SK-N-SH (cell line): ENCODE measurements around the gene ZBTB45. TPM values are rescaled to one million over a fixed set of nuclear protein-coding genes. Genes with fewer than 3 reads are reported as not detected.

Source experiments
- CTCF ChIA-PET: fragments of 300-600, 350-600 bp; formaldehyde crosslinking; extraction: SDS; loops from one replicate; lab custom pipeline; 2021; lab: Yijun Ruan, JAX
- POLR2A ChIA-PET: fragments of 350-600 bp; sonication (Branson Sonifier 250); formaldehyde crosslinking; extraction: SDS; loops from one replicate; lab custom pipeline; 2020; ENCODE audit warnings: antibody characterized with exemption, inconsistent platforms; lab: Yijun Ruan, JAX
- DNase-seq: peaks from one replicate; pipeline ENCODE4 v3.0.0; 2012
- H2AFZ ChIP-seq: fragments of 200-600 bp; sonication (generic); 2 replicates; pipeline ENCODE4 v1.8.1; 2016; ENCODE audit warnings: antibody characterized with exemption, mild to moderate bottlenecking, low read depth
- H3F3A ChIP-seq: fragments of 200-600 bp; sonication (generic); replicated peaks from 2 replicates; pipeline ENCODE3; 2016; ENCODE audit warnings: antibody characterized with exemption, mild to moderate bottlenecking; ENCODE audit not compliant: insufficient read depth
- H3K27ac ChIP-seq, 2 experiments: fragments of 200-500 bp in 1 of 2; fragments of 200-600 bp in 1 of 2; sonication (Bioruptor generic) in 1 of 2; sonication (generic), shearing (Covaris generic) in 1 of 2; 2 replicates each; pipeline versions ENCODE4 v1.5.1 to v1.6.1; 2014 to 2016; ENCODE audit warnings: low read depth in 2 of 2, inconsistent platforms in 1 of 2, low read length in 1 of 2, mild to moderate bottlenecking in 1 of 2, mixed read lengths in 1 of 2
- H3K27me3 ChIP-seq: fragments of 200-600 bp; sonication (generic), shearing (Covaris generic); 2 replicates; pipeline ENCODE4 v1.6.1; 2016; ENCODE audit warnings: mixed run types; ENCODE audit not compliant: insufficient read depth
- H3K36me3 ChIP-seq, 2 experiments: fragments of 200-500 bp in 1 of 2; fragments of 200-600 bp in 1 of 2; sonication (Bioruptor generic) in 1 of 2; sonication (generic) in 1 of 2; replicated peaks in 1 of 2; 2 replicates each; pipeline versions ENCODE3 to v1.5.1; 2014 to 2016; ENCODE audit warnings: low read length in 1 of 2, mild to moderate bottlenecking in 1 of 2; ENCODE audit not compliant: insufficient read depth in 2 of 2, control insufficient read depth in 1 of 2
- H3K4me1 ChIP-seq, 2 experiments: fragments of 200-500 bp in 1 of 2; fragments of 200-600 bp in 1 of 2; sonication (Bioruptor generic) in 1 of 2; sonication (generic), shearing (Covaris generic) in 1 of 2; 2 replicates each; pipeline versions ENCODE4 v1.5.1 to v1.6.1; 2014 to 2016; ENCODE audit warnings: low read depth in 1 of 2, low read length in 1 of 2, mixed run types in 1 of 2; ENCODE audit not compliant: insufficient read depth in 2 of 2, control insufficient read depth in 1 of 2
- H3K4me2 ChIP-seq: fragments of 200-600 bp; sonication (generic), shearing (Covaris generic); 2 replicates; pipeline ENCODE4 v1.6.1; 2017; ENCODE audit warnings: mixed run types
- H3K4me3 ChIP-seq, 2 experiments: fragments of 200-500 bp in 1 of 2; fragments of 200-600 bp in 1 of 2; sonication (Bioruptor generic) in 1 of 2; sonication (generic), shearing (Covaris generic) in 1 of 2; 2 replicates each; pipeline versions ENCODE4 v1.5.1 to v1.8.1; 2014 to 2016; ENCODE audit warnings: low read depth in 2 of 2, inconsistent platforms in 1 of 2, low read length in 1 of 2, mild to moderate bottlenecking in 1 of 2, mixed read lengths in 1 of 2, moderate library complexity in 1 of 2
- H3K79me2 ChIP-seq: fragments of 200-600 bp; sonication (generic); 2 replicates; pipeline ENCODE4 v1.8.1; 2017; ENCODE audit warnings: mild to moderate bottlenecking; ENCODE audit not compliant: insufficient read depth
- H3K9ac ChIP-seq: fragments of 200-600 bp; sonication (generic); 2 replicates; pipeline ENCODE4 v1.6.1; 2017; ENCODE audit warnings: mixed run types
- H3K9me2 ChIP-seq: fragments of 200-600 bp; sonication (generic); 2 replicates; pipeline ENCODE4 v1.6.1; 2017; ENCODE audit warnings: mixed run types
- H3K9me3 ChIP-seq: fragments of 200-600 bp; sonication (generic); 2 replicates; pipeline ENCODE4 v1.6.1; 2017; ENCODE audit warnings: mixed run types, mild to moderate bottlenecking, moderate library complexity
- H4K20me1 ChIP-seq: fragments of 200-600 bp; sonication (generic); 2 replicates; pipeline ENCODE4 v1.6.1; 2017; ENCODE audit warnings: mild to moderate bottlenecking, mixed run types; ENCODE audit not compliant: insufficient read depth
- CHD2 ChIP-seq: fragments of 150-350 bp; IDR thresholded peaks from 2 replicates; pipeline ENCODE4 v1.6.1; 2018; ENCODE audit warnings: low read length; ENCODE audit not compliant: partially characterized antibody
- ELF1 ChIP-seq: IDR thresholded peaks from 2 replicates; pipeline ENCODE4 v1.4.0; 2012
- FOXJ3 ChIP-seq: sonication (generic); formaldehyde crosslinking; IDR thresholded peaks from 2 replicates; pipeline ENCODE4 v1.5.1; 2020; ENCODE audit warnings: mild to moderate bottlenecking, missing genetic modification reagents
- GABPA ChIP-seq: IDR thresholded peaks from 2 replicates; pipeline ENCODE4 v1.4.0; 2012; ENCODE audit warnings: low read depth, mild to moderate bottlenecking
- MXI1 ChIP-seq: IDR thresholded peaks from 2 replicates; pipeline ENCODE4 v1.6.1; 2012; ENCODE audit warnings: mild to moderate bottlenecking, low read depth, low read length, improper control_type of control experiment
- NFIC ChIP-seq: IDR thresholded peaks from 2 replicates; pipeline ENCODE4 v1.4.0; 2012; ENCODE audit warnings: borderline replicate concordance
- POLR2AphosphoS5 ChIP-seq: IDR thresholded peaks from 2 replicates; pipeline ENCODE4 v1.6.1; 2012; ENCODE audit warnings: low read depth, low read length
- SIN3A ChIP-seq: IDR thresholded peaks from 2 replicates; pipeline ENCODE4 v1.6.1; 2012; ENCODE audit warnings: low read depth, mild to moderate bottlenecking, low read length, moderate library complexity, borderline replicate concordance
- SMC3 ChIP-seq: IDR thresholded peaks from 2 replicates; pipeline ENCODE4 v1.6.1; 2012; ENCODE audit warnings: low read depth, low read length, improper control_type of control experiment
- TEAD4 ChIP-seq: IDR thresholded peaks from 2 replicates; pipeline ENCODE4 v1.4.0; 2012; ENCODE audit warnings: mild to moderate bottlenecking, borderline replicate concordance; ENCODE audit not compliant: insufficient read depth
- USF1 ChIP-seq: IDR thresholded peaks from 2 replicates; pipeline ENCODE4 v1.4.0; 2012; ENCODE audit warnings: low read depth, borderline replicate concordance
- YY1 ChIP-seq: IDR thresholded peaks from 2 replicates; pipeline ENCODE4 v1.4.0; 2012; ENCODE audit warnings: low read depth, mild to moderate bottlenecking
- WGBS: methylation state at CpG from one replicate; pipeline ENCODE4 v1.1.6; 2017; ENCODE audit warnings: low lambda C conversion rate; 5-methylcytosine and 5-hydroxymethylcytosine counted together
- polyA plus RNA-seq, 3 experiments: library from polyadenylated mRNA; depleted of rRNA; stranded (reverse); fragments of >200 nt; gene quantifications; 2 replicates each; pipeline ENCODE4 v1.2.3, GENCODE V29; 2012
- TF ChIP-seq, protein P1 (sequence below): IDR thresholded peaks from 2 replicates; pipeline ENCODE4 v1.4.0; 2012; ENCODE audit warnings: low read depth
- TF ChIP-seq, protein P2 (sequence below): IDR thresholded peaks from 2 replicates; pipeline ENCODE4 v1.4.0; 2012; ENCODE audit warnings: low read depth, borderline replicate concordance
- TF ChIP-seq, protein P3 (sequence below): IDR thresholded peaks from 2 replicates; pipeline ENCODE4; 2012

The ZBTB45 gene
- polyA plus RNA-seq, 1 of the 3 experiments (the other 2 are of a cell fraction) = 11.3 TPM

- peak within 1 kb of the TSS; percentile 90 to 97 for H3K27ac ChIP-seq
- H3K9ac ChIP-seq = peak within 1 kb of the TSS; percentile 70
- H3K4me1 ChIP-seq = peaks cover 0 to 30% of the 10 kb centered on the region in 2 experiments; a peak in 1 of 4 replicates
- no peaks in the 10 kb centered on the region for H3K9me3 ChIP-seq
- ChIA-PET CTCF (interaction anchor here (4.5 kb wide), 1 partner anchor 44 kb away, joined by 22 read pairs; the partner anchor contains the start of gene ZBTB45), POLR2A (interaction anchor here (0.6 to 1.8 kb wide), 7 partner anchors 10 to 129 kb away, joined by 3 to 4 read pairs (median 4); partner anchors contain the start of gene ZNF584)
- WGBS = under 1% methylated on average over 23 of the region's 64 CpGs
- H3K4me3 ChIP-seq = peak within 1 kb of the TSS; percentile 67 to 85
- no peaks in the 10 kb centered on the region for H3K79me2 ChIP-seq
- no peaks in the 10 kb centered on the region for H3K27me3 ChIP-seq
- no peaks in the 10 kb centered on the region for H3K9me2 ChIP-seq
- H4K20me1 ChIP-seq = no peaks in the 10 kb centered on the region
- H3K36me3 ChIP-seq = peaks cover 0 to 32% of the 10 kb centered on the region in 2 experiments
- peak; percentile 94 for DNase-seq
- H2AFZ ChIP-seq = peak within 1 kb of the TSS; percentile 56; the same call in 1 of the 2 replicates
- peaks cover 10% of the 10 kb centered on the region for H3F3A ChIP-seq
- TF ChIP-seq NFIC (0 out of 2 replicates have a peak, but pooled peaks have one; percentile 5), CHD2 (peak; percentile 6), TEAD4 (peak; percentile 13; the same call in 1 of the 2 replicates), YY1 (no peak; the same call in none of the 2 replicates), SIN3A (peak; percentile 50; the same call in 1 of the 2 replicates), USF1 (0 out of 2 replicates have a peak, but pooled peaks have one; percentile 22), POLR2AphosphoS5 (peak; percentile 82), SMC3 (no peak), ELF1 (peak; percentile 68; the same call in 1 of the 2 replicates), GABPA (peak; percentile 77), MXI1 (peak; percentile 78), FOXJ3 (no peak)
- TF ChIP-seq, protein P1, sequence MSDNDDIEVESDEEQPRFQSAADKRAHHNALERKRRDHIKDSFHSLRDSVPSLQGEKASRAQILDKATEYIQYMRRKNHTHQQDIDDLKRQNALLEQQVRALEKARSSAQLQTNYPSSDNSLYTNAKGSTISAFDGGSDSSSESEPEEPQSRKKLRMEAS = peak; percentile 39
- TF ChIP-seq, protein P2, sequence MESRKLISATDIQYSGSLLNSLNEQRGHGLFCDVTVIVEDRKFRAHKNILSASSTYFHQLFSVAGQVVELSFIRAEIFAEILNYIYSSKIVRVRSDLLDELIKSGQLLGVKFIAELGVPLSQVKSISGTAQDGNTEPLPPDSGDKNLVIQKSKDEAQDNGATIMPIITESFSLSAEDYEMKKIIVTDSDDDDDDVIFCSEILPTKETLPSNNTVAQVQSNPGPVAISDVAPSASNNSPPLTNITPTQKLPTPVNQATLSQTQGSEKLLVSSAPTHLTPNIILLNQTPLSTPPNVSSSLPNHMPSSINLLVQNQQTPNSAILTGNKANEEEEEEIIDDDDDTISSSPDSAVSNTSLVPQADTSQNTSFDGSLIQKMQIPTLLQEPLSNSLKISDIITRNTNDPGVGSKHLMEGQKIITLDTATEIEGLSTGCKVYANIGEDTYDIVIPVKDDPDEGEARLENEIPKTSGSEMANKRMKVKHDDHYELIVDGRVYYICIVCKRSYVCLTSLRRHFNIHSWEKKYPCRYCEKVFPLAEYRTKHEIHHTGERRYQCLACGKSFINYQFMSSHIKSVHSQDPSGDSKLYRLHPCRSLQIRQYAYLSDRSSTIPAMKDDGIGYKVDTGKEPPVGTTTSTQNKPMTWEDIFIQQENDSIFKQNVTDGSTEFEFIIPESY = peak; percentile 73
- TF ChIP-seq, protein P3, sequence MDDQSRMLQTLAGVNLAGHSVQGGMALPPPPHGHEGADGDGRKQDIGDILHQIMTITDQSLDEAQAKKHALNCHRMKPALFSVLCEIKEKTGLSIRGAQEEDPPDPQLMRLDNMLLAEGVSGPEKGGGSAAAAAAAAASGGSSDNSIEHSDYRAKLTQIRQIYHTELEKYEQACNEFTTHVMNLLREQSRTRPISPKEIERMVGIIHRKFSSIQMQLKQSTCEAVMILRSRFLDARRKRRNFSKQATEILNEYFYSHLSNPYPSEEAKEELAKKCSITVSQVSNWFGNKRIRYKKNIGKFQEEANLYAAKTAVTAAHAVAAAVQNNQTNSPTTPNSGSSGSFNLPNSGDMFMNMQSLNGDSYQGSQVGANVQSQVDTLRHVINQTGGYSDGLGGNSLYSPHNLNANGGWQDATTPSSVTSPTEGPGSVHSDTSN = peak; percentile 39
- TF ChIP-seq, all 33 proteins: peak for 12
- peak within 1 kb of the TSS; percentile 92 for H3K4me2 ChIP-seq
Measured at GRCh38 chr19:58475714-58476497, 43.7 kb downstream of the ZBTB45 start, which contains the start of gene ZNF446. ZNF446 (plus strand) TSS chr19:58476352; CDS start chr19:58477219, 867 bp downstream.
